Measurements from ENCODE around the gene BRD4.

The BRD4 gene

GRCh38 chr19:15264061-15264932 lies 68.0 kb downstream of the BRD4 start:
- DNase-seq = peak; percentile 70

- no peak for DNase-seq
Observed at GRCh38 chr19:15263361-15263985, 68.9 kb downstream of the BRD4 start.

GRCh38 chr19:15262011-15262410 lies 70.3 kb downstream of the BRD4 start:
- no peak for DNase-seq

GRCh38 chr19:15260939-15261338 lies 71.4 kb downstream of the BRD4 start:
- no peak for DNase-seq

GRCh38 chr19:15259907-15260306 lies 72.4 kb downstream of the BRD4 start:
- DNase-seq = no peak

GRCh38 chr19:15257782-15258181 lies 74.6 kb downstream of the BRD4 start:
- DNase-seq = no peak

- DNase-seq = no peak
Observed at GRCh38 chr19:15256708-15257331, 75.5 kb downstream of the BRD4 start.

- no peak for DNase-seq
Observed at GRCh38 chr19:15255359-15255990, 76.9 kb downstream of the BRD4 start.

- DNase-seq = no peak
Observed at GRCh38 chr19:15254547-15254946, 77.8 kb downstream of the BRD4 start.

GRCh38 chr19:15253513-15253912 lies 78.8 kb downstream of the BRD4 start:
- no peak for DNase-seq

GRCh38 chr19:15253061-15253460 lies 79.3 kb downstream of the BRD4 start:
- no peak for DNase-seq

GRCh38 chr19:15252398-15253018 lies 79.8 kb downstream of the BRD4 start:
- DNase-seq = peak; percentile 25

- peak; percentile 44 for DNase-seq
Observed at GRCh38 chr19:15251749-15252397, 80.5 kb downstream of the BRD4 start.

GRCh38 chr19:15251010-15251748 lies 81.2 kb downstream of the BRD4 start:
- no peak for DNase-seq

- no peak for DNase-seq
Observed at GRCh38 chr19:15250640-15250993, 81.7 kb downstream of the BRD4 start.

- no peak for DNase-seq
Observed at GRCh38 chr19:15249972-15250639, 82.2 kb downstream of the BRD4 start.

- DNase-seq = no peak
Observed at GRCh38 chr19:15249528-15249874, 82.8 kb downstream of the BRD4 start.

- no peak for DNase-seq
Observed at GRCh38 chr19:15248648-15249527, 83.5 kb downstream of the BRD4 start.

GRCh38 chr19:15248106-15248505 lies 84.2 kb downstream of the BRD4 start:
- no peak for DNase-seq
